HG03439 (cell line): ENCODE measurements around the gene MCAM.

ENCODE experiments used
- ATAC-seq: cut with Tn5 transposase; IDR thresholded peaks from one replicate; pipeline ENCODE4 v1.9.1; 2021; ENCODE audit warnings: mild to moderate bottlenecking, moderate library complexity; ENCODE audit not compliant: unreplicated experiment

The MCAM gene

GRCh38 chr11:119332111-119332765, 15.3 kb upstream of the MCAM start:
- ATAC-seq = no peak

DNA sequence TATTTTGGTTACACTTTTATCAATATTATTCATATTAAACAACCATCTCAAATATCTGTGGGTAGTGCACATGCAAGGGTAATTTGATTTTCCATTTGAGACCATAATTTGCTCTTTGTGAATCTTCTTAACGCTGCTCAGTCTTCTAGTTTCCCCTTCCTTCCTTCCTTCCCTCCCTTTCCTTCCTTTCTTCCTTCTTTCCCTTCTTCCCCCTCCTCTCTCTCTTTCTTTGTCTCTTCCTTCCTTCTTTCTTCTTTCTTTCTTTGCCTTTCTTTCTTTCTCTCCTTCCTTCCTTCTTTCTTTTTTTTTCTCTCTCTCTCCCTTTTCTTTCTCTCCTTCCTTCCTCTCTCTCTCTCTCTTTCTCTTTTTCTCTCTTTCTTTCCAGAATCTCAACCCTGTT, 13.3 kb upstream of the MCAM start:
- ATAC-seq = no peak

- ATAC-seq = no peak
These were observed 12.4 kb upstream of the MCAM start for GRCh38 chr11:119329320-119329719.

GRCh38 chr11:119324189-119324588, 7.3 kb upstream of the MCAM start:
- ATAC-seq = no peak

DNA sequence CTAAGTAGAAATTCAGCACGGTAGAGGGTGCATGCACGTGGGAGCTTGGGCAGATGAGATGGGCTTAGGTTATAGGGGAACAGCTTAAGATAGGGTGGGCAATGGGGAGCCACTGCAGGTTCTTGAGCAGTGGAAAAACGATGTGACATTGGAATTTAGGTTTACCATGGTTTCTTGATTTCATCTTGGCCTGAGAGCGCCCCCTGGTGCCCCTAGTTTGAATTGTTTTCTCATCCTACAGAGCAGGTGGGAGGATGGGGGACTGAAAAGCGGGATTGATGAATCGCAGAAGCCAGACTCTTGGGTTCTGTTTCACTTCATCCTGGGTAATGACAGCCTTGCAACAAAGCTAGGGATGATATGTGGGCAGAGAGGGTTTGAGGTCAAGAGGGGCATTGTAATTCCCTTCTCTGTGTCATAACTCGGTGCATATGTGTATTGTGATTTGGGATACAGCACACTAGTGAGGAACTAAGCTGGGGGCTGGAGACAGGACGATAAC, 6.7 kb upstream of the MCAM start:
- no peak for ATAC-seq

DNA sequence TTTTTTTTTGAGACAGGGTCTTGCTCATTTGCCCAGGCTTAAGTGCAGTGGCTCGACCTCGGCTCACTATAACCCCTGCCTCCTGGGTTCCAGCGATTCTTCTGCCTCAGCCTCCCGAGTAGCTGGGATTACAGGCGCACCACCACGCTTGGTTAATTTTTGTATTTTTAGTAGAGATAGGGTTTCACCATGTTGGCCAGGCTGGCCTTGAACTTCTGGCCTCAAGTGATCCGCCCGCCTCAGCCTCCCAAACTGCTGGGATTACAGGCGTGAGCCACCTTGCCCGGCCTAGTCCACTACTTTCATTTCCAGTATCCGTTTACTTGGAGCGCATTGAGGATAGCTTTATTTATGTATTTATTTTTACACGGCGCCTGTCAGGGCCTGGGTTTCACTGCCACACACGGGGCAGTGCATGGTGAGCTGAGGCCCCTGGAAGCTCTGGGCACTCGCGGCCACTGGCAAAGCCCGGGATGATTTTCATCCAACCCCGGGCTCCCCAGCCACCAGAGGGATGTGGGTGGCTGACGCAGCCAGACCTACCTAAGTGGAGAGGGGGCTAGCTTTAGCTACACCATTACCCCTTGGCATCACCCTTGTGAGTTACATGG, 6.1 kb upstream of the MCAM start:
- ATAC-seq = no peak

- ATAC-seq = no peak
These were observed 5.4 kb upstream of the MCAM start for GRCh38 chr11:119322360-119322739.

GRCh38 chr11:119320776-119321524, 4.0 kb upstream of the MCAM start:
- no peak for ATAC-seq

DNA sequence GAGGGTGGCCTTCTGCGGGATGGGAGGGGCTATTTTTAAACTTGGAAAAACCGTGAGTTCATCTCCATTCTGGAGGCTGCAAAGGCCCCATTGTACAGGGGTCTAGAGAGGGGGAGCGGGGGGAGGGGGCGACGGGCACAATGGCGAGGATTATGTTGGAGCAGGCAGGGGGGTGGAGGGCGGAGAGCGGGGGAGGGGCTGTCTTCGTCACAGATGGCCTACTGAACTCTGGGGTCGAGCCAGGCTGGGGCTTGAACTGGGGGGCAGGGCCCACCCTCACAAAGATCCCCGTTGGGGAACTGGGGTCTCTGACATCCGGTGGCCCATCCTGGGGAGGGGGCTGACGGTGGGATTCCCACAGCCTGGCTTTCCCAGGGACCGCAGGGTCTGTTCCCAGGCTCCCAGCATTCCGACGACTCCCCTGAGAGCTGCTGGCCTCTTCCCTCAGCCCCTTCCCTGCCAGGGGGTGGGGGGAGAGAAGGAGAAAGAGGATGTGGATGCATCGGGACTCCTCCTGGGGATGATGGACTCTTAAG, 3.4 kb upstream of the MCAM start:
- ATAC-seq = no peak

- ATAC-seq = no peak
These were observed 2.8 kb upstream of the MCAM start for GRCh38 chr11:119319700-119320239.

DNA sequence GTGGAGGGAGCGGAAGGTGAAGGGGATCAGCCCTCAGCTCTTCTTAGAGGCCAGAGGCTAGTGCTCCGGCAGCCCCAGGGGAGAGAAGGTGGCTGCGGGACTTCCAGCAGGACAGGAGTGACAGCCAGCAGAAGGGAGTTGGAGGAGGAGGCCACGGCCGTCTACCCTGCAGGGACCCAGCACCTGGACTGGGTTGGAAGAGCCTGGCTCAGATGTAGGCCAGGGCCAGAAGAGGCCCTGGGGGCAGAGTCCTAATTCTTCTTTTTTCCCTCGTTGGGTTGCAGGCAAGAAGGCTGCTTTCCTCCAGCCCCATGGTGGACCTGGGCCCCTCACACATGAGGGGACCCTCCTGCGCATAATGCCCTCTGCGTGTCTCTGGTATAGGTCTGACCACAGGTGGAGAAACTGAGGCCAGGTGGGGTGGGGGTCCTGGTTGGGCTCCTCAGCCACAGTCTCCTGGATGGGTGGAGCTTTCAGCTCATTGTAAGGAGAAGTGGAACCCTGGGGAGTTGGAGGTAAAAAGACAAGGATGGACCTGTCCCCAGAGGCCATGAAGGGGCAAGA, 2.3 kb upstream of the MCAM start:
- no peak for ATAC-seq

DNA sequence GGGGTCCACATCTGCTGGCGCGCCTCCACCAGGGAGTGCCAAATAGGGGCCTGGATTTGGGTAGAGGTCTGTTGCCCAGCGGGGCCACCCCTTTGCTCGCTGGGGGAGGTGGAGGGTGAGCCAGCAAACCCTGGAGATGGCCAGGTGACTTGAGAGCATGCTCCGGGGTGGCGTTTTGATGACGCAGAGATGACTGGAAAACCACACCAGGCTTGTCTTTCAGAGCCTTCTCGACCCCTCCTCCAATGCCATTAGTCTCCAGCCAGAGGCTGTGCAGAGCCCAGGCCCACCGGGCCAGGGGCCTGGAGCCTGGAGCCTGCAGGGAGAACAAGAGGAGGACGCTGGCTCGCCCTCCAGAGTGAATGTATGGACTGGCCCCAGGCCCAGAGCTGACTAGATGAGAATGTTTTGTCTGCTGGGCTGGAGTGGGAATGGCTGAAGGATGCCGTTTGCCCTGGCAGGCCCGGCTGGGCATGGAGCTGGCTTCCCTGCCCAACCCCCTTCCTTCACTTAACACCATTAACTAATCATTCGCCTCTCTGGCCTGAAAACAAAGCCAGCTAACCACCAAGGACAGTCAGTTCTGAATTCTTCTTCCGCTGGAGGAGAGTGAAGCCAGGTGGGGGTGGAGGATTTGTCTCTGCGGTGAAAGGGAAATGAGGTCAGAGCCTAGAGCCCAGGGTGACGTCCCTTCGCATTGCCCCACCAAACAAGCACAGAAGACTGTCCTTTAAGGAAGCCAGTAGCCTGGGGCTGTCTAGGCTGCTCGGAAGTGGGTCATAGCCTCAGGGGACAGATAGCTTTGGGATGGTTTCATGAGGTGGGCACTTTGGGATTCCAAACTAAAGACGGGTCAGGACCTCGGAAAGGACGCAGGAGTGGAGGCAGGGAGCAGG, 1.6 kb upstream of the MCAM start:
- no peak for ATAC-seq

GRCh38 chr11:119317592-119318239, 786 bp upstream of the MCAM start:
- ATAC-seq = no peak

DNA sequence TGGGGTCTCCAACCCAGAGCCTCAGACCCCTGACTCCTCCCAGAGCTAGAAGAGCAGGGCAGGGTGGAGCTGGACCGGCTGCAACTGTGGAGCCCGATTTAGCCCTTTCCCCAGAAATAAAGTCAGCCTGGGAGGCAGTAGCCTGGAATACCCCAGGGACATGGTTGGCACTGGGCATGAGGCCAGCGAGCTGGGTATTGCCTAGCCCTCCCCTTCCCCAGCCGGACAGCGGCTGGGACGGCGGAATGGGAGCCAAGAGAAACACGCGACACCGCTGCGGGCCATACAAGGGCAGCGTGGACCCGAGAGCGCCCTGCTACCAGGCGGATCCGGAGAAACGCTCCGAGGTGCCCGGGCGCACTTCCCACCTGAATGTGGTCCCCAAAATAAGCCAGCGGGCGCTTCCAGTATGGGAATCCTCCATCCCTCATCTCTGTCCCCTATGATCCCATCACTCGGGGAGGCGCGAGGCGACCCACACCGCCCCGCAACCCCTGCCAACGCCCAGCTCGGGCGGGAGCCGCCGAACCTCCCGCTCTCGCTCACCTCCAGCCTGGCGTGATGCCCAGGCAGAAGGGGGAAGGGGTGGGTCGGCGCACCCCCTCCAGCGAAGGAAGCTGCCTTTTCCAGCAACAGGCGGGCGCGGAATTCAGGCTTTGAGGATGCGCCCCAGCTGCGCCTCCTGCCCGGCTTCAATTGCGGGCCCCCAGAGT, 758 bp downstream of the MCAM start:
- ATAC-seq = no peak

GRCh38 chr11:119315131-119316015, 1.6 kb downstream of the MCAM start:
- no peak for ATAC-seq

DNA sequence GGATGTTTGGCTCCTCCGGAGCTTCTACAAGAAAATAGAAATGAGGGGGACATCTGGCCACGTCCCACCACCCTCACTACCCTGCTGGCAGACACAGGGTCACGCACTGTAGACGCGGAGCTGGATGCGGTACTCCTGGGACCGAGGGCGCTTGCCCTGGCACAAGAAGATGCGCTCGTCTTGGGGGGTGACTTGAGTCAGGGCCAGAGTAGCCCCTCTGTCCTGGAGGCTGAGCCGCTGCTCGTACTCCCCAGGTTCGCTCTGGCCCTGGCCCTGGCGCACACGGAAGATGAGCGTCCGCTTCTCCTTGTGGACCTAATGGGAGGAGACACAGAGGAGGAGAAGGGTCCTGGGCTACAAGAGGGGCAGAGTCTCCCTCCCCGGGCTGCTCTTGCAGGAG, 2.2 kb downstream of the MCAM start:
- no peak for ATAC-seq

DNA sequence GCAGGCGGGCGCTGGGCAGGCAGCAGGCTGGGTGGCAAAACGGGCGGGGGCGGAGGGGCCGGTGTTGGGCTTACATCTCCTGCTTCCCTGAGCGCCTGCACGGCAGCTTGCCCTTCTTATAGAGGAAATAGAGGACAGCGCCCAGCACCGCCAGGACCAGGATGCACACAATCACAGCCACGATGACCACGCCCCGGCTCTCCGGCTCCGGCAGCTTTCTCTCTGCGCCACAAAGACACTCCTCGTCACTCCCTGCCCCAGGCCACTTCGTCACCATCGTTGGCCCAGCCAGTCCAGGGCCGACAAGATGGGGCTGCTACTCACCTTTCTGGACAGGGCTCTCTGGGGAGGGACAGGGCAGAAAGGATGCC, 6.3 kb downstream of the MCAM start:
- no peak for ATAC-seq
